ENCODE results near the gene EPS8.

The EPS8 gene

DNA sequence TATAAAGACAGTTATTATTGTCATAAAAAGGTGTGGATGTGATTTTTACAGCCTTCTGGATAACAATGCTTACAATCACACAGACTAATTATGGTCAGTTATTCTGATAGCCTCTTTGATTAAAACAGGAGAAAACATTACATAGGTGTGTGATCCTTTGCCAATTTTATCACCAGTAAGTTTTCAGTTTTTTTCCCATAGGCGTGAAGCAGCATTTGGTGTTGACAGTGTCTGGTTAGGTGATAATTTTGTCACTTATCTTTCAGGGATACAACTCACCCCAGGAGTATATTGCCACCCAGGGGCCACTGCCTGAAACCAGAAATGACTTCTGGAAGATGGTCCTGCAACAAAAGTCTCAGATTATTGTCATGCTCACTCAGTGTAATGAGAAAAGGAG lies 208.8 kb downstream of the EPS8 start:
- Mint-ChIP-seq H3K9me3 (peaks cover 7% of the 10 kb centered on the region), H3K27me3 (no peaks in the 10 kb centered on the region), H3K36me3 (peaks cover 74% of the 10 kb centered on the region), H3K27ac (peak overlapping the region; percentile 69), H3K4me3 (no peak overlapping the region), H3K4me1 (peaks cover 37% of the 10 kb centered on the region)
- DNase-seq = peak; percentile 59
- CTCF ChIA-PET = interaction anchor here (1.0 to 15.5 kb wide), 2 partner anchors 9 to 50 kb away, joined by 3 to 527 read pairs; no protein-coding TSS in a partner anchor

DNA sequence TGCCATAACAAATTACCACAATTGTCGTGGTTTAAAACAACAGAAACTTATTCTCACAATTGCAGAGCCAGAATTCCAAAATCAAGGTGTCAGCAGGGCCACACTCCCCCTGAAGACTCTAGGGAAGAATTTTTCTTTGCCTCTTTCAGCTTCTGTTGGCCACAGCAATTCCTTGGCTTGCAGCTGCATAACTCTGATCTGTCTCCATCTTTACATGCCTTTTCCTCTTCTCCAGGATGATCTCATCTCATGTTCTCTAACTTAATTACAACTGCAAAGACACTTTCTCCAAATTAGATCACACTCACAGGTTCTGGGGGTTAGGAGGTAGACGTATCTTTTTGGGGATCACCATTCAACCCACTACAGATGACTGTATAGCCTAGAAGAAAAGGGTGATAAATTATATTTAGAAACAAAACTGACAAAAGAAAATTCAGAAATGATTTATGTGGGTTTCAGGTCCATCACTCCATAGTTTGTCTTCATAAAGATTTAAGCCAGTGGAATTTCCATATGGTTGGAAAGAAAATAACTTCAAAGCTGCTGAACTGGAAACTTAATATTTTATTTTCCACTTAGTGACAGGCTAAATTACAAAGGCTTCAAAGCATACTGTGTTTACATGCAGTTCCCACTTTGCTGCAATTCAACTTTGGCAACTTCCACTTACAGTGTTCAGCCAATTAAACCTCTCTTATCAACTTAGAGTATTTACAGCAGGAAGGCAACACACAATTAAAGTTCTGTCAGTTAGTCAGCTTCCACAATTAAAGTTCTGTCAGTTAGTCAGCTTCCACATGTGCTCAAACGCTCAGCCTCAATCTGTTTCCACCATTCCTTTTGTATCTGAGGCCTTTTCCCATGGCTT lies 213.3 kb downstream of the EPS8 start:
- Mint-ChIP-seq H3K27me3 (no peaks in the 10 kb centered on the region), H3K9me3 (peaks cover 17% of the 10 kb centered on the region), H3K36me3 (peaks cover 83% of the 10 kb centered on the region), H3K4me1 (peaks cover 41% of the 10 kb centered on the region), H3K4me3 (no peak overlapping the region), H3K27ac (no peak overlapping the region)
- CTCF ChIA-PET = interaction anchor here (2.8 to 3.5 kb wide), 2 partner anchors 9 to 43 kb away, joined by 12 to 29 read pairs; no protein-coding TSS in a partner anchor
- DNase-seq = no peak

DNA sequence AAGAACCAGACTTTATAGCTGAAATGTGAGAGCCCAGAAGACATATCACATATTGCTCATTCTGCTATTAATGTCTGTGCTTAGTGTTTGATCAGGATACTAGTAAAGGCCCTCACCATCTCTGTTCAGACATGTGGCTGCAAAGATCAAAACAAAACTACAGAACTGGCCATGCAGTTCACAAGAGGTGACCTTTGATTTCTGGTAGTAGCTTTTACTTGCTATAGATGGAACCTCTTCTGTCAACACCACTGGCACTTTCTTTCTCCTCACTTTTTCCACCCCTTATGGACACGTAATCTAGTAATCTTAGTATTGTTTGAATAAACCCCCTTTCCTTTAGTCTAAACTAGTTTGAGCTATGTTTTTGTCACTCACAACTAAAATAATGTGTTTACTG lies 214.8 kb downstream of the EPS8 start:
- peaks cover 78% of the 10 kb centered on the region for H3K36me3 Mint-ChIP-seq
- H3K27me3 Mint-ChIP-seq = no peaks in the 10 kb centered on the region
- CTCF ChIA-PET = interaction anchor here (1.1 to 3.5 kb wide), 6 partner anchors 8 to 353 kb away, joined by 3 to 29 read pairs (median 4); partner anchors contain the start of gene RERG
- H3K4me1 Mint-ChIP-seq = peaks cover 43% of the 10 kb centered on the region
- peaks cover 17% of the 10 kb centered on the region for H3K9me3 Mint-ChIP-seq
- no peak for DNase-seq
- no peak overlapping the region for H3K27ac Mint-ChIP-seq
- H3K4me3 Mint-ChIP-seq = no peak overlapping the region

Data from activated naive CD4-positive, alpha-beta T cell treated with anti-CD3 and anti-CD28 coated beads, Interleukin-2, amount 10 ng/mL, durations not matched to agents 7 days and 5 days (primary cell).